ENCODE measurements around the gene CFAP157. TPM values are rescaled to one million over a fixed set of nuclear protein-coding genes. Genes with fewer than 3 reads are reported as not detected.

The CFAP157 gene
- total RNA-seq, 1 experiment from 2014 or later = 0.87 TPM

DNA sequence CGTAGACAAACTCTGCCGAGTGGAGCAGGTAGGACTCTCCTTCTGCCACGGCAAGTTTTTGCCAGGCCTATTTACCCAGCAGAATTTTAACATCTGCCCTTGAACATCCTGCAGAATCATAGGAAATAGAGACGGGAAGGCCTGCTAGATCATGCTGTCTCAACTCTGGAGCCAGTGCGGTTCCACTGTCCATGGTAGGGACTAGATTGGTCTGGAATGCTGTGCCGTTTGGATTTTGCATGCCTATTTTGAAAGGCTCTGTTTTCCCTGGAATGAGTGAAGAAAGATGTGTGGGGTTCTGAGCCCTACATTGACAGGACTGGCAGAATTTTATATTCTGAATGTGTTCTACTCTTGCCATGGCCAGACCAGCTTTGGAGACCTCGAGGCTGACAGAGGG, 33.6 kb upstream of the CFAP157 start:
- CTCF ChIA-PET = no interaction called here
- H3K9me3 Mint-ChIP-seq (ENCODE audit: low read depth, unreplicated experiment) = no peaks in the 10 kb centered on the region
- no peaks in the 10 kb centered on the region for H3K36me3 Mint-ChIP-seq (ENCODE audit: insufficient read depth, unreplicated experiment)
- H3K27me3 Mint-ChIP-seq (ENCODE audit: unreplicated experiment) = no peaks in the 10 kb centered on the region
- TF ChIP-seq CTCF (IDR thresholded peaks at IDR 0.05; ENCODE audit: unreplicated experiment) = no peak
- H3K4me1 Mint-ChIP-seq (ENCODE audit: low read depth, unreplicated experiment) = no peaks in the 10 kb centered on the region
- no peak overlapping the region for H3K27ac Mint-ChIP-seq (ENCODE audit: unreplicated experiment)
- intact Hi-C loops (cut with micrococcal nuclease; ENCODE audit: unreplicated experiment) = no loop called here
- no peak overlapping the region for H3K4me3 Mint-ChIP-seq (ENCODE audit: low read depth, unreplicated experiment)
- BruUV-seq (replicated peaks) = no TSS peak
- no peak for DNase-seq

- Mint-ChIP-seq H3K27me3 (ENCODE audit: unreplicated experiment) (no peaks in the 10 kb centered on the region), H3K4me3 (ENCODE audit: low read depth, unreplicated experiment) (no peak overlapping the region), H3K9me3 (ENCODE audit: low read depth, unreplicated experiment) (no peaks in the 10 kb centered on the region), H3K27ac (ENCODE audit: unreplicated experiment) (no peak overlapping the region), H3K4me1 (ENCODE audit: low read depth, unreplicated experiment) (no peaks in the 10 kb centered on the region), H3K36me3 (ENCODE audit: insufficient read depth, unreplicated experiment) (no peaks in the 10 kb centered on the region)
- DNase-seq = no peak
- no TSS peak for BruUV-seq (replicated peaks)
- CTCF ChIA-PET = no interaction called here
- intact Hi-C loops (cut with micrococcal nuclease; ENCODE audit: unreplicated experiment) = no loop called here
- no peak for TF ChIP-seq CTCF (IDR thresholded peaks at IDR 0.05; ENCODE audit: unreplicated experiment)
These were observed 30.1 kb upstream of the CFAP157 start for GRCh38 chr9:127676638-127677037.

DNA sequence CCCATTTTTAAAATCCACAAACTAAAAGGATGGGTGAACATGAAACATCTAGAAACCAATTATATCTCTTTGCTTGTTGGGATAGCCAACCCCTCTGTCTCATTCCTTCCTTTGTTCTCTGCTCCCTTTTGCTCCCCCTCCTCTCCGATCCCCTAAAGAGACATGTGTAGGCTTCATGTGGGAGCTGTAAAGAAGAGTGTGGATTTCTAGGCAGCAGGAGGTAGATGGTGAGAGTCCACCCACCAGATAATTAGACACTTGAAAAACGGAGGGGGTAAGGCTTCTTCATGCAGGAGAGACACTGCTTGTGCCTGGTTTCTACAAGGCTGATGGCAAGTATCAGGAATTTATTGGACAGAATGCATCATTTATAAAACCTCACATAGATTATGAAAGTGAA, 27.3 kb upstream of the CFAP157 start:
- intact Hi-C loops (cut with micrococcal nuclease; ENCODE audit: unreplicated experiment) = no loop called here
- Mint-ChIP-seq H3K27me3 (ENCODE audit: unreplicated experiment) (no peaks in the 10 kb centered on the region), H3K36me3 (ENCODE audit: insufficient read depth, unreplicated experiment) (no peaks in the 10 kb centered on the region), H3K4me3 (ENCODE audit: low read depth, unreplicated experiment) (no peak overlapping the region), H3K9me3 (ENCODE audit: low read depth, unreplicated experiment) (no peaks in the 10 kb centered on the region), H3K4me1 (ENCODE audit: low read depth, unreplicated experiment) (no peaks in the 10 kb centered on the region), H3K27ac (ENCODE audit: unreplicated experiment) (no peak overlapping the region)
- no TSS peak for BruUV-seq (replicated peaks)
- CTCF ChIA-PET = no interaction called here
- DNase-seq = no peak
- no peak for TF ChIP-seq CTCF (IDR thresholded peaks at IDR 0.05; ENCODE audit: unreplicated experiment)

DNA sequence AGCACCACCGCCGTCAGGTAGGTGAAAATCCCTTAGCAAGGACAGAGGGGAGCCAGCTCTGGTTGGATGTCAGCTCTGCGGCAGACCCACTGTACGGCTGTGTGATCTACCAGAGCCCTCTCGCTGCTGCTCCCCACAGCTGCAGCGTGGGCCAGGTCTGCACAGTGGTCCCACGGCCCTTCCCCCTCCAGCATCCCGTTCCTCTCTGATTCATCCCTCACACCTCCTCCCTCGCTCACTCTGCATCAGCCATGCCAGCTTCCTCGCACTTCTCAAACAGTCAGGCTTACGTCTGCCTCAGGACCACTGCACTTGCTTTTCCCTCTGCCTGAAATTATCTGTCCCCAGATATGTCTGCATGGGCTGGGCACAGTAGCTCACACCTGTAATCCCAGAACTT, 26.6 kb upstream of the CFAP157 start:
- CTCF ChIA-PET = interaction anchor here (0.5 to 0.6 kb wide), 2 partner anchors 180 to 389 kb away, joined by 3 read pairs; no protein-coding TSS in a partner anchor
- H3K4me3 Mint-ChIP-seq (ENCODE audit: low read depth, unreplicated experiment) = no peak overlapping the region
- H3K9me3 Mint-ChIP-seq (ENCODE audit: low read depth, unreplicated experiment) = no peaks in the 10 kb centered on the region
- TF ChIP-seq CTCF (IDR thresholded peaks at IDR 0.05; ENCODE audit: unreplicated experiment) = no peak
- no peak for DNase-seq
- no peak overlapping the region for H3K27ac Mint-ChIP-seq (ENCODE audit: unreplicated experiment)
- no peaks in the 10 kb centered on the region for H3K36me3 Mint-ChIP-seq (ENCODE audit: insufficient read depth, unreplicated experiment)
- intact Hi-C loops (cut with micrococcal nuclease; ENCODE audit: unreplicated experiment) = no loop called here
- BruUV-seq (replicated peaks) = no TSS peak
- H3K4me1 Mint-ChIP-seq (ENCODE audit: low read depth, unreplicated experiment) = no peaks in the 10 kb centered on the region
- no peaks in the 10 kb centered on the region for H3K27me3 Mint-ChIP-seq (ENCODE audit: unreplicated experiment)
